Measurements from ENCODE around the gene SHISA9.

The SHISA9 gene

GRCh38 chr16:12941896-12942295 is 40.5 kb downstream of the SHISA9 start:
- no peak for DNase-seq (ENCODE audit: low read depth)
- TF ChIP-seq POLR2A (IDR thresholded peaks at IDR 0.05; ENCODE audit: extremely low read depth, insufficient read length) (no peak), CTCF (IDR thresholded peaks at IDR 0.05; ENCODE audit: low read depth, low read length) (no peak)
- H3K4me3 ChIP-seq (ENCODE audit: low read depth, low read length) = no peak overlapping the region

- no peak for DNase-seq (ENCODE audit: low read depth)
- TF ChIP-seq MAX (IDR thresholded peaks at IDR 0.05; ENCODE audit: low read depth, low read length) = no peak
- no peak for TF ChIP-seq MYC (IDR thresholded peaks at IDR 0.05; ENCODE audit: low read depth, low read length)
- no peak for TF ChIP-seq CTCF (IDR thresholded peaks at IDR 0.05; ENCODE audit: low read depth, low read length)
- TF ChIP-seq POLR2A (IDR thresholded peaks at IDR 0.05; ENCODE audit: extremely low read depth, insufficient read length) = no peak
- H3K4me3 ChIP-seq (ENCODE audit: low read depth, low read length) = no peak overlapping the region
These were observed 41.5 kb downstream of the SHISA9 start for GRCh38 chr16:12942861-12943260.

- H3K4me3 ChIP-seq (ENCODE audit: low read depth, low read length) = no peak overlapping the region
- TF ChIP-seq POLR2A (IDR thresholded peaks at IDR 0.05; ENCODE audit: extremely low read depth, insufficient read length) = no peak
- TF ChIP-seq MYC (IDR thresholded peaks at IDR 0.05; ENCODE audit: low read depth, low read length) = no peak
- TF ChIP-seq MAX (IDR thresholded peaks at IDR 0.05; ENCODE audit: low read depth, low read length) = no peak
- no peak for TF ChIP-seq CTCF (IDR thresholded peaks at IDR 0.05; ENCODE audit: low read depth, low read length)
- no peak for DNase-seq (ENCODE audit: low read depth)
These were observed 42.9 kb downstream of the SHISA9 start for GRCh38 chr16:12944300-12944699.

GRCh38 chr16:12951392-12951791 is 50.0 kb downstream of the SHISA9 start:
- TF ChIP-seq POLR2A (IDR thresholded peaks at IDR 0.05; ENCODE audit: extremely low read depth, insufficient read length) (no peak), MAX (IDR thresholded peaks at IDR 0.05; ENCODE audit: low read depth, low read length) (no peak), CTCF (IDR thresholded peaks at IDR 0.05; ENCODE audit: low read depth, low read length) (no peak), MYC (IDR thresholded peaks at IDR 0.05; ENCODE audit: low read depth, low read length) (no peak)
- DNase-seq (ENCODE audit: low read depth) = no peak
- no peak overlapping the region for H3K4me3 ChIP-seq (ENCODE audit: low read depth, low read length)

- DNase-seq (ENCODE audit: low read depth) = no peak
- TF ChIP-seq MAX (IDR thresholded peaks at IDR 0.05; ENCODE audit: low read depth, low read length) (no peak), MYC (IDR thresholded peaks at IDR 0.05; ENCODE audit: low read depth, low read length) (no peak), POLR2A (IDR thresholded peaks at IDR 0.05; ENCODE audit: extremely low read depth, insufficient read length) (no peak), CTCF (IDR thresholded peaks at IDR 0.05; ENCODE audit: low read depth, low read length) (no peak)
- no peak overlapping the region for H3K4me3 ChIP-seq (ENCODE audit: low read depth, low read length)
These were observed 50.6 kb downstream of the SHISA9 start for GRCh38 chr16:12951976-12952375.

GRCh38 chr16:12958366-12958765 is 57.0 kb downstream of the SHISA9 start:
- no peak overlapping the region for H3K4me3 ChIP-seq (ENCODE audit: low read depth, low read length)
- DNase-seq (ENCODE audit: low read depth) = no peak
- TF ChIP-seq MYC (IDR thresholded peaks at IDR 0.05; ENCODE audit: low read depth, low read length) (no peak), CTCF (IDR thresholded peaks at IDR 0.05; ENCODE audit: low read depth, low read length) (no peak), MAX (IDR thresholded peaks at IDR 0.05; ENCODE audit: low read depth, low read length) (no peak), POLR2A (IDR thresholded peaks at IDR 0.05; ENCODE audit: extremely low read depth, insufficient read length) (no peak)

All from NB4 (cell line).